HepG2 (cell line): Measurements from ENCODE around the gene PLET1. TPM values are rescaled to one million over a fixed set of nuclear protein-coding genes. Genes with fewer than 3 reads are reported as not detected.

Experiments
- AHR ChIP-seq: IDR thresholded peaks from 2 replicates; pipeline ENCODE4 v1.6.1; 2018; ENCODE audit warnings: missing genetic modification reagents, missing compliant biosample characterization
- CCAR2 ChIP-seq: fragments of 200-400 bp; formaldehyde crosslinking; optimal IDR thresholded peaks from 2 replicates; pipeline ENCODE3; 2018; ENCODE audit warnings: low read depth, mild to moderate bottlenecking, low read length, moderate library complexity
- MXD4 ChIP-seq: IDR thresholded peaks from 2 replicates; pipeline ENCODE4 v1.6.1; 2016; ENCODE audit warnings: mild to moderate bottlenecking, missing biosample characterization, missing genetic modification reagents
- NFKBIZ ChIP-seq: IDR thresholded peaks from 2 replicates; pipeline ENCODE4 v1.6.1; 2018; ENCODE audit warnings: missing genetic modification reagents, missing compliant biosample characterization
- PCBP1 ChIP-seq: fragments of 200-400 bp; formaldehyde crosslinking; IDR thresholded peaks from 2 replicates; pipeline ENCODE4 v1.6.1; 2017; ENCODE audit warnings: mild to moderate bottlenecking, low read depth, low read length, borderline replicate concordance
- PITX1 ChIP-seq: sonication (generic); formaldehyde crosslinking; IDR thresholded peaks from 2 replicates; pipeline ENCODE4 v1.5.1; 2020; ENCODE audit warnings: mild to moderate bottlenecking, missing genetic modification reagents
- THAP8 ChIP-seq: sonication (generic); formaldehyde crosslinking; IDR thresholded peaks from 2 replicates; pipeline ENCODE4 v1.5.1; 2020; ENCODE audit warnings: missing genetic modification reagents, mild to moderate bottlenecking, borderline replicate concordance
- ZBTB2 ChIP-seq: sonication (generic); formaldehyde crosslinking; IDR thresholded peaks from 2 replicates; pipeline ENCODE4 v1.8.0; 2022; ENCODE audit warnings: low read depth, missing genetic modification reagents
- ZKSCAN8 ChIP-seq: IDR thresholded peaks from 2 replicates; pipeline ENCODE4 v1.6.1; 2016; ENCODE audit warnings: borderline replicate concordance, missing genetic modification reagents, missing compliant biosample characterization
- ZNF142 ChIP-seq: sonication (generic); formaldehyde crosslinking; IDR thresholded peaks from 2 replicates; pipeline ENCODE4 v1.4.0; 2020; ENCODE audit warnings: missing genetic modification reagents
- ZNF30 ChIP-seq: sonication (generic); formaldehyde crosslinking; IDR thresholded peaks from 2 replicates; pipeline ENCODE4 v1.5.0; 2020; ENCODE audit warnings: mild to moderate bottlenecking, missing genetic modification reagents
- ZNF430 ChIP-seq: sonication (generic); formaldehyde crosslinking; IDR thresholded peaks from 2 replicates; pipeline ENCODE4 v1.9.0; 2021; ENCODE audit warnings: mild to moderate bottlenecking, missing genetic modification reagents
- ZNF607 ChIP-seq: sonication (generic); formaldehyde crosslinking; IDR thresholded peaks from 2 replicates; pipeline ENCODE4 v1.5.1; 2020; ENCODE audit warnings: missing genetic modification reagents, mild to moderate bottlenecking, borderline replicate concordance
- polyA plus RNA-seq, 8 experiments: library from polyadenylated mRNA; depleted of rRNA in 3 of 8; stranded (reverse) in 7 of 8; unstranded in 1 of 8; fragments of >200 nt; fragmentation: Illumina TruSeq in 4 of 8; extraction: Trizol in 4 of 8; gene quantifications; 2 replicates each; pipeline versions ENCODE4 v1.2.1 to v1.2.3, GENCODE V29; 2011 to 2016; ENCODE audit warnings: low read depth in 4 of 8, missing spikeins in 1 of 8, mixed read lengths in 1 of 8; ENCODE audit not compliant: insufficient read depth in 1 of 8
- total RNA-seq, 5 experiments: library from RNA; depleted of rRNA; stranded (reverse); fragments of >200 nt; fragmentation: Illumina TruSeq; extraction: Trizol; gene quantifications; 2 replicates each; pipeline ENCODE4 v1.2.3, GENCODE V29; 2016; ENCODE audit warnings: low read depth in 1 of 5

The PLET1 gene
- total and polyA plus RNA-seq, 2 of the 13 experiments (the other 11 are each of a cell fraction or from before 2014, with no cell fraction given) = not detected

GRCh38 chr11:112289588-112290492 lies 29.2 kb upstream of the PLET1 start (continued):
- TF ChIP-seq PITX1 (CRISPR knock-in tag) (no peak), ZKSCAN8 (no peak), THAP8 (0 out of 2 replicates have a peak, but pooled peaks have one; percentile 69), ZBTB2 (no peak), PCBP1 (no peak), ZNF607 (CRISPR knock-in tag) (peak; percentile 23; the same call in 1 of the 2 replicates), ZNF142 (peak; percentile 83; the same call in 1 of the 2 replicates), MXD4 (CRISPR knock-in tag) (no peak), ZNF430 (CRISPR knock-in tag) (no peak), ZNF30 (CRISPR knock-in tag) (no peak), CCAR2 (no peak), AHR (0 out of 2 replicates have a peak, but pooled peaks have one; percentile 59), NFKBIZ (no peak)
